Smooth muscle cell (in vitro differentiated cells): ENCODE measurements around the gene BMPR2. TPM values are rescaled to one million over a fixed set of nuclear protein-coding genes. Genes with fewer than 3 reads are reported as not detected.
A peak's percentile ranks its signal among the peaks of the same experiment; 100 is the strongest.
"Not testable (repeated sequence)": the region's sequence is repeated elsewhere in the genome, so short reads cannot be mapped to it uniquely, and the experiment has no call there.

Source experiments
- DNase-seq: peaks from one replicate; lab custom pipeline; 2025; ENCODE audit not compliant: unreplicated experiment; lab: John Stamatoyannopoulos, UW
- H2AFZ ChIP-seq: fragments of 200-600 bp; sonication (generic); 2 replicates; pipeline ENCODE4 v1.6.0; 2016; ENCODE audit warnings: antibody characterized with exemption, low read depth, mild to moderate bottlenecking
- H3F3A ChIP-seq: fragments of 200-600 bp; sonication (generic); 2 replicates; pipeline ENCODE4 v1.6.0; 2017; ENCODE audit warnings: antibody characterized with exemption, low read depth
- H3K27ac ChIP-seq: fragments of 200-600 bp; sonication (generic); 2 replicates; pipeline ENCODE4 v1.5.1; 2016; ENCODE audit warnings: low read depth, mild to moderate bottlenecking
- H3K27me3 ChIP-seq: fragments of 200-600 bp; sonication (generic); 2 replicates; pipeline ENCODE4 v1.6.1; 2016; ENCODE audit warnings: low read depth, mild to moderate bottlenecking
- H3K36me3 ChIP-seq: fragments of 200-600 bp; sonication (generic); 2 replicates; pipeline ENCODE4 v1.5.1; 2016; ENCODE audit warnings: low read depth
- H3K4me1 ChIP-seq: fragments of 200-600 bp; sonication (generic); 2 replicates; pipeline ENCODE4 v1.5.1; 2016; ENCODE audit warnings: low read depth
- H3K4me2 ChIP-seq: fragments of 200-600 bp; sonication (generic); 2 replicates; pipeline ENCODE4 v1.6.0; 2016; ENCODE audit warnings: mild to moderate bottlenecking
- H3K4me3 ChIP-seq: fragments of 200-600 bp; sonication (generic); 2 replicates; pipeline ENCODE4 v1.5.1; 2016; ENCODE audit warnings: mild to moderate bottlenecking
- H3K79me2 ChIP-seq: fragments of 200-600 bp; sonication (generic); 2 replicates; pipeline ENCODE4 v1.6.0; 2016; ENCODE audit warnings: low read depth, mild to moderate bottlenecking
- H3K9ac ChIP-seq: fragments of 200-600 bp; sonication (generic); 2 replicates; pipeline ENCODE4 v1.6.0; 2016; ENCODE audit warnings: low read depth
- H3K9me3 ChIP-seq: fragments of 200-600 bp; sonication (generic); replicated peaks from 2 replicates; pipeline ENCODE4 v1.5.1; 2016; ENCODE audit warnings: low read depth
- H4K20me1 ChIP-seq: fragments of 200-600 bp; sonication (generic); 2 replicates; pipeline ENCODE4 v1.6.0; 2016; ENCODE audit warnings: low read depth
- CTCF ChIP-seq: fragments of 200-600 bp; sonication (generic); IDR thresholded peaks from 2 replicates; pipeline ENCODE4 v1.5.1; 2017; ENCODE audit warnings: borderline replicate concordance, mild to moderate bottlenecking, antibody characterized with exemption; ENCODE audit not compliant: insufficient read depth, poor library complexity, severe bottlenecking
- WGBS: methylation state at CpG from one replicate; pipeline ENCODE4 v1.1.7; 2016; ENCODE audit warnings: low lambda C conversion rate; 5-methylcytosine and 5-hydroxymethylcytosine counted together
- polyA plus RNA-seq: library from polyadenylated mRNA; unstranded; fragments of >200 nt; fragmentation: Nextera tagmentation; extraction: Ambion mirVana; gene quantifications from 2 replicates; pipeline ENCODE4 v1.2.1, GENCODE V29; 2016
- total RNA-seq: library from RNA; depleted of rRNA; stranded (reverse); fragments of >200 nt; gene quantifications from 2 replicates; pipeline ENCODE4 v1.2.3, GENCODE V29; 2014

The BMPR2 gene
- total and polyA plus RNA-seq, 2 experiments from 2014 or later: 21.5 to 70.9 TPM

- H3K4me2 ChIP-seq: no peak overlapping the region
- H3F3A ChIP-seq: no peaks in the 10 kb centered on the region
- no peaks in the 10 kb centered on the region for H4K20me1 ChIP-seq
- no peaks in the 10 kb centered on the region for H3K36me3 ChIP-seq
- no peak for TF ChIP-seq CTCF
- H3K27ac ChIP-seq: no peak overlapping the region
- H2AFZ ChIP-seq: no peak overlapping the region
- H3K9me3 ChIP-seq: no peaks in the 10 kb centered on the region
- DNase-seq: no peak
- no peaks in the 10 kb centered on the region for H3K27me3 ChIP-seq
- H3K4me3 ChIP-seq: no peak overlapping the region
- no peaks in the 10 kb centered on the region for H3K4me1 ChIP-seq
- no peaks in the 10 kb centered on the region for H3K79me2 ChIP-seq
- 66% methylated on average over 1 of the region's 1 CpG for whole genome bisulfite sequencing
- no peak overlapping the region for H3K9ac ChIP-seq
Observed at GRCh38 chr2:202344178-202344577, 31.9 kb upstream of the BMPR2 start.

- Histone ChIP-seq H3K4me3 (no peak overlapping the region), H3K79me2 (no peaks in the 10 kb centered on the region), H3K4me2 (no peak overlapping the region), H3F3A (no peaks in the 10 kb centered on the region), H3K4me1 (no peaks in the 10 kb centered on the region), H3K27me3 (no peaks in the 10 kb centered on the region), H3K9ac (no peak overlapping the region), H3K27ac (no peak overlapping the region), H3K9me3 (no peaks in the 10 kb centered on the region), H4K20me1 (no peaks in the 10 kb centered on the region), H2AFZ (no peak overlapping the region), H3K36me3 (no peaks in the 10 kb centered on the region)
- DNase-seq: no peak
- TF ChIP-seq CTCF: no peak
- 94% methylated on average over 7 of the region's 7 CpGs for WGBS
Observed at GRCh38 chr2:202346180-202346579, 29.9 kb upstream of the BMPR2 start.

- Histone ChIP-seq H3K4me3 (no peak overlapping the region), H4K20me1 (no peaks in the 10 kb centered on the region), H2AFZ (no peak overlapping the region), H3K4me1 (no peaks in the 10 kb centered on the region), H3K9ac (no peak overlapping the region), H3F3A (no peaks in the 10 kb centered on the region), H3K79me2 (no peaks in the 10 kb centered on the region), H3K4me2 (no peak overlapping the region), H3K27ac (no peak overlapping the region), H3K36me3 (no peaks in the 10 kb centered on the region), H3K9me3 (no peaks in the 10 kb centered on the region), H3K27me3 (no peaks in the 10 kb centered on the region)
- TF ChIP-seq CTCF: no peak
- 55% methylated on average over 2 of the region's 2 CpGs for WGBS
- no peak for DNase-seq
Observed at GRCh38 chr2:202353430-202353829, 22.7 kb upstream of the BMPR2 start.

GRCh38 chr2:202355993-202356505 is 20.1 kb upstream of the BMPR2 start:
- H3K27ac ChIP-seq: no peak overlapping the region
- H3K4me1 ChIP-seq: no peaks in the 10 kb centered on the region
- H4K20me1 ChIP-seq: no peaks in the 10 kb centered on the region
- no peaks in the 10 kb centered on the region for H3K36me3 ChIP-seq
- no peak overlapping the region for H2AFZ ChIP-seq
- peak overlapping the region; percentile 4 for H3K4me2 ChIP-seq
- no peak overlapping the region for H3K4me3 ChIP-seq
- H3F3A ChIP-seq: no peaks in the 10 kb centered on the region
- H3K9ac ChIP-seq: no peak overlapping the region
- H3K9me3 ChIP-seq: no peaks in the 10 kb centered on the region
- no peak for TF ChIP-seq CTCF
- no peaks in the 10 kb centered on the region for H3K79me2 ChIP-seq
- H3K27me3 ChIP-seq: no peaks in the 10 kb centered on the region
- DNase-seq: no peak
- WGBS: 3% methylated on average over 1 of the region's 1 CpG

GRCh38 chr2:202358924-202359323 is 17.2 kb upstream of the BMPR2 start:
- WGBS: 92% methylated on average over 8 of the region's 8 CpGs
- not testable (repeated sequence) for DNase-seq, H4K20me1 ChIP-seq, H3K27me3 ChIP-seq, H3K4me3 ChIP-seq, H3K4me2 ChIP-seq, H3K9ac ChIP-seq, H3K36me3 ChIP-seq, H2AFZ ChIP-seq, H3K9me3 ChIP-seq, H3K27ac ChIP-seq, H3F3A ChIP-seq, H3K4me1 ChIP-seq, H3K79me2 ChIP-seq
